Muscle layer of colon (tissue), 2 donors: ENCODE measurements around the gene SARS1.

ENCODE experiments used
- H3K27ac ChIP-seq: one replicate; pipeline ENCODE4 v1.7.0; 2013; ENCODE audit warnings: low read depth, mild to moderate bottlenecking, low read length, moderate library complexity
- H3K27me3 ChIP-seq, 2 donors: one replicate each; pipeline ENCODE4 v1.7.0; 2013; ENCODE audit warnings: low read length in 2 of 2, mild to moderate bottlenecking in 2 of 2; ENCODE audit not compliant: insufficient read depth in 2 of 2, control insufficient read depth in 1 of 2
- H3K36me3 ChIP-seq: one replicate; pipeline ENCODE4 v1.7.0; 2013; ENCODE audit warnings: mild to moderate bottlenecking, low read length; ENCODE audit not compliant: insufficient read depth
- H3K4me1 ChIP-seq: one replicate; pipeline ENCODE4 v1.7.0; 2013; ENCODE audit warnings: mild to moderate bottlenecking, low read length; ENCODE audit not compliant: insufficient read depth
- H3K4me3 ChIP-seq, 2 donors: one replicate each; pipeline ENCODE4 v1.7.0; 2013; ENCODE audit warnings: low read length in 2 of 2, low read depth in 1 of 2, mild to moderate bottlenecking in 1 of 2, moderate library complexity in 1 of 2
- H3K9ac ChIP-seq: one replicate; pipeline ENCODE4 v1.7.0; 2013; ENCODE audit warnings: low read length
- H3K9me3 ChIP-seq: one replicate; pipeline ENCODE4 v1.7.0; 2013; ENCODE audit warnings: mild to moderate bottlenecking, low read length
- donor health status: abdominal sarcoma.
- donor health status: Adenocarcinoma of cecum.

Gene SARS1

GRCh38 chr1:109193653-109194590 is 19.8 kb upstream of the SARS1 start:
- Histone ChIP-seq H3K27ac (no peak overlapping the region), H3K9ac (no peak overlapping the region), H3K4me3 (no peak overlapping the region), H3K4me1 (peaks cover 7% of the 10 kb centered on the region), H3K9me3 (no peaks in the 10 kb centered on the region), H3K36me3 (no peaks in the 10 kb centered on the region), H3K27me3 (no peaks in the 10 kb centered on the region)

- H3K9ac ChIP-seq: no peak overlapping the region
- H3K27ac ChIP-seq: no peak overlapping the region
- H3K27me3 ChIP-seq: no peaks in the 10 kb centered on the region
- peaks cover 7% of the 10 kb centered on the region for H3K4me1 ChIP-seq
- no peak overlapping the region for H3K4me3 ChIP-seq
- no peaks in the 10 kb centered on the region for H3K36me3 ChIP-seq
- H3K9me3 ChIP-seq: no peaks in the 10 kb centered on the region
Observed at GRCh38 chr1:109197158-109198042, 16.3 kb upstream of the SARS1 start.

DNA sequence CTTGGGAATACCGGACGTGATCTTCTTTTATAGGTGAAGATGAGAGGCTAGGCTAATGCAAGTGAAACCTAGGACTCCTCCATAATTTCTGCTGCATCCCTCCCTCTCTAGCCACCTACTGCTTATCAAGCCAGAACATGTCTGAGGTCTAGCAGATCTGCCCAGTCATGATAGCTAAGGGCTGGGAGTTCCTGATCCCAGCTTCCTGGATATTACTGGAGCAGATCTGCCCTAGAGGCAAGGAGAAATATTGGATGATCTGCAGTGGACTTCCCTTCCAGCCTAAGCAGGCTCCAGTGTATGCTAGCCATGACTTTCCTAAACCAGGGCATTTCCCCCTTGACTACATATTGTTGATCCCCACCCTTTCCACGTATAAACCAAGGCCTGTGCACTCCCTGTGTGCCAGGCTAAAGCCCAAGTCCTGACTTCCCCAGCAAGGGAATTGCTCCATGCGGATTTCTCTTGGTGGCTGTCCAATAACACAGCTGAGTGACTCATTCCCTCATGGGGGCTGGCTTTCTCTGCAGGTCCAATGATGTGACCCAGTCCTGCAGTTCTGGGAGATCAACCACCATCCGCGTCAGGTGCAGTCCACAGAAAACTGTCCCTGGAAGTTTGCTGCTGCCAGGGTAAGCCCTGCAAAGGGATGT is 15.5 kb upstream of the SARS1 start:
- Histone ChIP-seq H3K36me3 (no peaks in the 10 kb centered on the region), H3K4me1 (peaks cover 7% of the 10 kb centered on the region), H3K9me3 (no peaks in the 10 kb centered on the region), H3K4me3 (no peak overlapping the region), H3K9ac (no peak overlapping the region), H3K27ac (no peak overlapping the region), H3K27me3 (no peaks in the 10 kb centered on the region)

DNA sequence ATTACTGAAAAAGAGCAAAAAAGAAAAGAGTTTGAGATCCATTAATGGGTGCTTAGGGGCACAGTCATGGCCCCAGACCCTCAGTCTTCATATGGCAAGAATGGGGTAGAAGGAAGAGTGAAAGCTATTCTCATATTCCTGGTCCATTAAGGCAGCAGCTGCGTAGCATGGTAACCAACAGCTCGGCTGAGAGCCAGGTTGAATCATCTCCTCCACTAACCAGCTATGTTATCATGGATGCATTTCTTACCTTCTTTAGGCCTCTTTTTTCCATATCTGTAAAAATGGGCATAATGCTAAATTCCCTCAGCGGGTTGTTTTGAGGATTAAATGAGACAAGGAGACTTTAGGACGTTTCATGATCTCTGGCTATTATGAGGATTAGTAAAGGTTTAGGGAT is 15.0 kb upstream of the SARS1 start:
- peaks cover 7% of the 10 kb centered on the region for H3K4me1 ChIP-seq
- H3K36me3 ChIP-seq: no peaks in the 10 kb centered on the region
- no peaks in the 10 kb centered on the region for H3K27me3 ChIP-seq
- no peak overlapping the region for H3K9ac ChIP-seq
- no peak overlapping the region for H3K4me3 ChIP-seq
- no peaks in the 10 kb centered on the region for H3K9me3 ChIP-seq
- no peak overlapping the region for H3K27ac ChIP-seq

GRCh38 chr1:109199710-109200109 is 14.0 kb upstream of the SARS1 start:
- Histone ChIP-seq H3K27ac (no peak overlapping the region), H3K27me3 (no peaks in the 10 kb centered on the region), H3K9me3 (no peaks in the 10 kb centered on the region), H3K9ac (no peak overlapping the region), H3K36me3 (no peaks in the 10 kb centered on the region), H3K4me1 (peaks cover 7% of the 10 kb centered on the region), H3K4me3 (no peak overlapping the region)

DNA sequence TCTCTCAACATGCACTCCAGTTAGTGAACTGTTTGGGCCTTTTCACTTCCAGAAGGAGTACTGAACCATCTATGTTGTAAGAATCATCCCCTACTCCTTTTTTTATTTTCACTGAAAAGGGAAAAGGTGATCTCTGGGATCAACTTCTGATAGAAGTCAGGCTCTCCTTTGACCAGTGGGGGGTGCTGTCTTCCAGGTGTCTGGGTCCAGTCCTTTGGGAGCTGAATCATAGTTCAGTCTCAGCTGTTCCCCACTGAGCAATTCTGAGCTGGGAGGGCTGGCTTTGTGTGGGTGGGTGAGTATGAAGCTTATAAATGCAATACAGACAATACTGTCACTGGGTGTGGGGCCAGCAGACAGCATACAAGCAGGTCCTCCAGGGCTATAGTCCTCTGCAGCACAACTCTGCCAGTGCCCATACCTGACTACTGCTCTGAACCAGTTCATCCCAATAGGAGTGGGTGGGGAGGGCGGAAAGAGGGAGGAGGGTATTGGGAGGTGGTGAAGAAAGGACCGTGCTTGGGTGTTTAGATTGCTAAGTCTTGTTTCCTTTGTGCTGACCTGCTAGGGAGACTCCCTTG is 12.5 kb upstream of the SARS1 start:
- Histone ChIP-seq H3K9ac (no peak overlapping the region), H3K27me3 (no peaks in the 10 kb centered on the region), H3K36me3 (no peaks in the 10 kb centered on the region), H3K9me3 (no peaks in the 10 kb centered on the region), H3K27ac (no peak overlapping the region), H3K4me3 (no peak overlapping the region), H3K4me1 (peaks cover 7% of the 10 kb centered on the region)

DNA sequence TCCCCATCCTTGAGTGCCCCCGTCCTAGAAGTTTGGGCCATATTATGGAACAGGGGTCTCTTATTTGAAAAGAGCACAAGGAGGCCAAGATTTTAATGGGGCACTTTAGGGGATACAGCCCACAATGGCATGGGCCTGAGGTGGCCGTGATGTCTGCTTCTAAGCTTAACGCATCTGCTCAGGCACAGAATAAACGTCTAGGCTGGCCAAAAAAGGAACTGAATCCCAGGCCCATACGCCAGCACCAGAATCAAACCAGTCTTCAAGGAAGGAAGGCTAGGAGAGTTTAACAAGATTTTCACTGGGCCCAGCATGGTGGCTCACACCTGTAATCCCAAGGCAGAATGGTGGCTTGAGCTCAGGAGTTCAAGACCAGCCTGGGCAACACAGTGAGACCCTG is 9.2 kb upstream of the SARS1 start:
- Histone ChIP-seq H3K27me3 (no peaks in the 10 kb centered on the region), H3K36me3 (no peaks in the 10 kb centered on the region), H3K9me3 (no peaks in the 10 kb centered on the region), H3K9ac (no peak overlapping the region), H3K27ac (no peak overlapping the region), H3K4me1 (no peaks in the 10 kb centered on the region), H3K4me3 (no peak overlapping the region)

- no peaks in the 10 kb centered on the region for H3K9me3 ChIP-seq
- no peak overlapping the region for H3K9ac ChIP-seq
- no peak overlapping the region for H3K4me3 ChIP-seq
- no peaks in the 10 kb centered on the region for H3K36me3 ChIP-seq
- no peaks in the 10 kb centered on the region for H3K27me3 ChIP-seq
- no peaks in the 10 kb centered on the region for H3K4me1 ChIP-seq
- no peak overlapping the region for H3K27ac ChIP-seq
Observed at GRCh38 chr1:109206339-109206738, 7.4 kb upstream of the SARS1 start.

DNA sequence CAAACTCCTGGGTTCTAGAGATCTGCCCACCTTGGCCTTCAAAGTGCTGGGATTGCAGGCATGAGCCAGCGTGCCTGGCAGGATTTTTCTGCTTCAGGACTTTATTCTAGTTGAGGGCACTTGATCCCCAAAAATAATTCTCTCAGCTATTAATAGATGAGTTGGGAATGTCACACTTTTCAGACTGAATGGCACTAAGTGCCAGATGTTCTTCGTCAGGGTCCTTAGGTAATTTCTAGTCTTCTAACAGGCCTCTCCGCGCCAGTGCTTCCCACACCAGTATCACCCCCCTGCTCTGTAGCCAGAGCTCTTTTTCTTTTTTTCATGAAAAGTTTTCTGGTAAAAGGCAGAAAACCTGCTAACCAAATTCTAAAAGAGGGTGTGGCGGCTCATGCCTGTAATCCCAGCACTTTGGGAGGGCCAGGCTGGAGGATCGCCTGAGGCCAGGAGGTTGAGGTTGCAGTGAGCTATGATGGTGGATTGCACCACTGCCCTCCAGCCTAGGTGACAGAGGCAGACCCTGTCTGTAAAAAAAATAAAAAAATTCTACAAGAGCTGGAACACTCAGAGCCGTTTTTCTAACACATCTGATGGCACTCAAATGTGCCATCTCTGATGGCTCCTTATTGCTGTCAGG is 6.1 kb upstream of the SARS1 start:
- Histone ChIP-seq H3K4me3 (no peak overlapping the region), H3K9me3 (no peaks in the 10 kb centered on the region), H3K27me3 (no peaks in the 10 kb centered on the region), H3K9ac (no peak overlapping the region), H3K4me1 (no peaks in the 10 kb centered on the region), H3K27ac (no peak overlapping the region), H3K36me3 (no peaks in the 10 kb centered on the region)

GRCh38 chr1:109208394-109208793 is 5.3 kb upstream of the SARS1 start:
- no peak overlapping the region for H3K4me3 ChIP-seq

More at GRCh38 chr1:109208394-109208793, 5.3 kb upstream of the SARS1 start:
- no peak overlapping the region for H3K9ac ChIP-seq
- H3K27ac ChIP-seq: no peak overlapping the region
- H3K36me3 ChIP-seq: no peaks in the 10 kb centered on the region
- H3K27me3 ChIP-seq: no peaks in the 10 kb centered on the region
- H3K4me1 ChIP-seq: no peaks in the 10 kb centered on the region
- no peaks in the 10 kb centered on the region for H3K9me3 ChIP-seq
